OCI-LY7 (cell line): ENCODE measurements around the gene CHRNA4.

ENCODE experiments used
- CTCF ChIP-seq: fragments of 200-600 bp; sonication (generic); conservative IDR thresholded peaks from 2 replicates; pipeline ENCODE4 v1.5.1; 2014; ENCODE audit warnings: mild to moderate bottlenecking, antibody characterized with exemption, low read length, moderate library complexity, mixed read lengths
- EZH2phosphoT487 ChIP-seq: fragments of 200-600 bp; sonication (generic); IDR thresholded peaks from 2 replicates; pipeline ENCODE4 v1.6.1; 2018; ENCODE audit warnings: low read depth, borderline replicate concordance, mild to moderate bottlenecking, mixed run types, antibody characterized with exemption, low read length, moderate library complexity, mixed read lengths

DNA sequence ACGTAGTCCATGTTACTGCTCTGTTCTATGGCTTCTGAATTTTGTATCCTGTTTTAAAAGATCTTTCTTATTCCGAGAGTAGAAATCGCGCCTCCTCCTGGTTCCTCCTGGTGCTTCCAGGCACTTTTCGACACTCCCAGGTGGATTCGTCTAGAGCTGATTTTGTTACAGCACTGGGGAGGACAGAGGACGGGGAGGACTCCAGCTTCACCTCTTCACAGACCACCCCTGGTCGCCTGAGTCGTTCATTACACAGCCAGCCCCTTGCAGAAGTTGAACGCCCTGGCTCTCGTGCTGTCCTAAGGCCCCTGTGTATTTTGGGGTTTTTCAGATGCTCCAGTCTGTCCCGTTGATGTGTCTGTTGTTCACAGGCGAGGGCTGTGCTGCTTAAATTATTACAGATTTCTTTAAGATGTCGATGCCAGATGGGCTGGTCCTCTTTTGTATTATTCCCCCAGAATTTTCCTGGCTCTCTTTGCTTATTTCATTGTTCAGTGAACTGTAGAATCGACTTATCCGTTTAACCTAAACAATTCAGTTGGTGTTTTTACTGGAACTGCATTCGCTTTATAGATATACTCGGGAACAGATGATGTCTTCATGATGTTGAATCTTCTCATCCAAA, 37.7 kb downstream of the CHRNA4 start:
- no peak for TF ChIP-seq CTCF
- TF ChIP-seq EZH2phosphoT487 = no peak
